Activated CD8-positive, alpha-beta T cell treated with anti-CD3 and anti-CD28 coated beads for 36 hours (primary cell): Measurements from ENCODE around the gene DYDC1. TPM values are rescaled to one million over a fixed set of nuclear protein-coding genes. Genes with fewer than 3 reads are reported as not detected.

Source experiments
- ATAC-seq: fragments of 200-7000 bp; cut with Tn5 transposase; one replicate; pipeline ENCODE4 v1.10.0; 2021; ENCODE audit warnings: mild to moderate bottlenecking, moderate library complexity
- CTCF ChIA-PET: fragments of 350-600 bp; sonication (Branson Sonifier 250); formaldehyde crosslinking; loops from one replicate; lab custom pipeline; 2021; ENCODE audit warnings: antibody characterized with exemption; lab: Charles Lee
- POLR2A ChIA-PET: fragments of 350-600 bp; sonication (Branson Sonifier 250); formaldehyde crosslinking; loops from one replicate; lab custom pipeline; 2021; ENCODE audit warnings: antibody characterized with exemption; lab: Charles Lee
- DNase-seq: peaks from one replicate; pipeline ENCODE4 v3.0.0-alpha.2; 2020
- H3K27ac Mint-ChIP-seq: one replicate; pipeline ENCODE4 v1.8.0; 2021; ENCODE audit warnings: mild to moderate bottlenecking, mixed read lengths
- H3K27me3 Mint-ChIP-seq: one replicate; pipeline ENCODE4 v1.8.0; 2021; ENCODE audit warnings: mixed read lengths
- H3K36me3 Mint-ChIP-seq: one replicate; pipeline ENCODE4 v1.8.0; 2021; ENCODE audit warnings: low read depth, mixed read lengths
- H3K4me1 Mint-ChIP-seq: one replicate; pipeline ENCODE4 v1.8.0; 2021; ENCODE audit warnings: low read depth, mixed read lengths
- H3K4me3 Mint-ChIP-seq: one replicate; pipeline ENCODE4 v1.8.0; 2021; ENCODE audit warnings: mild to moderate bottlenecking, moderate library complexity, mixed read lengths
- H3K9me3 Mint-ChIP-seq: one replicate; pipeline ENCODE4 v1.8.0; 2021; ENCODE audit warnings: mixed read lengths
- intact Hi-C: fragments of 100-400 bp; cut with micrococcal nuclease; formaldehyde crosslinking; loops from one replicate; pipeline ENCODE4 v1.10.0; 2022
- total RNA-seq, 2 experiments: library from RNA; stranded (reverse); gene quantifications; one replicate each; pipeline ENCODE4 v1.2.3, GENCODE V29; 2021
- TF ChIP-seq, protein P1 (sequence below): fragments of 200-600 bp; IDR thresholded peaks from one replicate; pipeline ENCODE4 v1.8.0; 2022; ENCODE audit warnings: antibody characterized with exemption, mild to moderate bottlenecking

DYDC1 gene
- total RNA-seq, 2 experiments from 2014 or later: not detected

DNA sequence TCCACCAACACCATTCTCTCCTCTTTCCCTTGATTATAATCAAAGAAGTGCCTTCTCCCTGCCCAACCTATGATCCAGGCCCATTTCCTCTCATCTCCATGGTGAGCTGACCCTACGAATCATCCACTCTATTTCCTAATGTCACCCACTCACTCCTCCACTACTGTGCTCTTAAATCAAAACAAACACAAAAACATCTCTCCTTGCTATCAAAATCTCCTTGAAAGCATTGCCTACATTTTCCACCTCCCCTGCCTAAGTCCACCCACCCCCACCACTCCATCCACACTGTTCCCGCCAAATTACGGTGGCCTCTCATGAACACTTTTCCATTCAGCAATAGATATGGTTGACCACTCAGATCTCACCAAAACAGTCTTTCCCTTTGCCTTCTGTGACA lies 5.3 kb downstream of the DYDC1 start:
- intact Hi-C loops: no loop called here
- Mint-ChIP-seq H3K27me3 (peaks cover 23% of the 10 kb centered on the region), H3K4me3 (no peak overlapping the region), H3K4me1 (peaks cover 2% of the 10 kb centered on the region), H3K36me3 (no peaks in the 10 kb centered on the region), H3K27ac (no peak overlapping the region), H3K9me3 (no peaks in the 10 kb centered on the region)
- TF ChIP-seq, protein P1, sequence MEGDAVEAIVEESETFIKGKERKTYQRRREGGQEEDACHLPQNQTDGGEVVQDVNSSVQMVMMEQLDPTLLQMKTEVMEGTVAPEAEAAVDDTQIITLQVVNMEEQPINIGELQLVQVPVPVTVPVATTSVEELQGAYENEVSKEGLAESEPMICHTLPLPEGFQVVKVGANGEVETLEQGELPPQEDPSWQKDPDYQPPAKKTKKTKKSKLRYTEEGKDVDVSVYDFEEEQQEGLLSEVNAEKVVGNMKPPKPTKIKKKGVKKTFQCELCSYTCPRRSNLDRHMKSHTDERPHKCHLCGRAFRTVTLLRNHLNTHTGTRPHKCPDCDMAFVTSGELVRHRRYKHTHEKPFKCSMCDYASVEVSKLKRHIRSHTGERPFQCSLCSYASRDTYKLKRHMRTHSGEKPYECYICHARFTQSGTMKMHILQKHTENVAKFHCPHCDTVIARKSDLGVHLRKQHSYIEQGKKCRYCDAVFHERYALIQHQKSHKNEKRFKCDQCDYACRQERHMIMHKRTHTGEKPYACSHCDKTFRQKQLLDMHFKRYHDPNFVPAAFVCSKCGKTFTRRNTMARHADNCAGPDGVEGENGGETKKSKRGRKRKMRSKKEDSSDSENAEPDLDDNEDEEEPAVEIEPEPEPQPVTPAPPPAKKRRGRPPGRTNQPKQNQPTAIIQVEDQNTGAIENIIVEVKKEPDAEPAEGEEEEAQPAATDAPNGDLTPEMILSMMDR: no peak
- DNase-seq (no peak), ATAC-seq (no peak)
- POLR2A ChIA-PET: interaction anchor here (1.2 kb wide), 1 partner anchor 32 kb away, joined by 3 read pairs; no protein-coding TSS in a partner anchor
- CTCF ChIA-PET: no interaction called here

DNA sequence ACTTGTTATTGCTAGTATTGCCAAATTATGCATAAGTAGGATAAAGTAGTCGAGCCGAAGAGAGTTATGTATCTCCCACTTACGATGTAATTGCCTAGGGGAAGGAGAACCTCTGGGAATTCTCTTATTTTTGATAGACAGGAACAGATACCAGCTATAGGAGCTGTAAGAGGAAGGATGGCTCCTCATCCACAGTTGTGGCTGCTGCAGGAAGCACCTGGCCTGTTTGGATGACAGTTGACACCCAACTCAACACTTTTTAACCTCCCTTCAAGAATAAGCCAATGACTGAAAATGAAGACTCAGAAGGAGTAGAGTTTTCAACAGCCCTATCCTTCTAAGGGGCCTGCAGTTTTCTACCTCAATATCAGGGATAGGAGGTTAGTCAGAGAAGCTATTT lies 6.3 kb downstream of the DYDC1 start:
- Mint-ChIP-seq H3K4me3 (no peak overlapping the region), H3K27ac (no peak overlapping the region), H3K27me3 (peaks cover 19% of the 10 kb centered on the region), H3K36me3 (no peaks in the 10 kb centered on the region), H3K9me3 (no peaks in the 10 kb centered on the region), H3K4me1 (no peaks in the 10 kb centered on the region)
- intact Hi-C loops: no loop called here
- POLR2A ChIA-PET: interaction anchor here (1.2 kb wide), 1 partner anchor 33 kb away, joined by 3 read pairs; no protein-coding TSS in a partner anchor
- DNase-seq (no peak), ATAC-seq (no peak)
- CTCF ChIA-PET: no interaction called here
- TF ChIP-seq, protein P1: no peak

DNA sequence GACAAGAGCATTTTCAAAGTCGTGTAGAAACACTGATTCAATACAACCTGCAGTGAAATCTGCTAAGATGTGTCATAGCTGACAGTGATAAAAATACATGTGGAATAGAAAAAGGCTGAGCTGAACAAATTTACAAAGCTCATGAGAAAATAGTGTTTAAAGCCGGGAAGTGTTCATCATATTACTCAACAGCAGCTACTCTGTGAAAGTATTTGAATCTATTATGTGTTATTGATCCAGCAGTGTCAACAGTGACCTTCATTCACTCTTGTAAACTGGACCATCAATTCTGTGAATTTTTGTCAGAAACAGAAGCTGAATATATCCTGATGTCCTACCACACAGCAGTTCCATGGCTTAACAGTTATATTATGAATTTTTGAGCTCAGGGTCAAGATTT lies 11.6 kb downstream of the DYDC1 start:
- no peaks in the 10 kb centered on the region for H3K4me1 Mint-ChIP-seq
- DNase-seq (no peak), ATAC-seq (no peak)
- CTCF ChIA-PET: interaction anchor here (1.2 to 1.3 kb wide), 2 partner anchors 38 to 251 kb away, joined by 3 read pairs; no protein-coding TSS in a partner anchor
- POLR2A ChIA-PET: no interaction called here
- intact Hi-C loops: no loop called here
- peaks cover 5% of the 10 kb centered on the region for H3K27me3 Mint-ChIP-seq
- no peaks in the 10 kb centered on the region for H3K36me3 Mint-ChIP-seq
- H3K27ac Mint-ChIP-seq: no peak overlapping the region
- TF ChIP-seq, protein P1: no peak
- H3K9me3 Mint-ChIP-seq: no peaks in the 10 kb centered on the region
- no peak overlapping the region for H3K4me3 Mint-ChIP-seq

DNA sequence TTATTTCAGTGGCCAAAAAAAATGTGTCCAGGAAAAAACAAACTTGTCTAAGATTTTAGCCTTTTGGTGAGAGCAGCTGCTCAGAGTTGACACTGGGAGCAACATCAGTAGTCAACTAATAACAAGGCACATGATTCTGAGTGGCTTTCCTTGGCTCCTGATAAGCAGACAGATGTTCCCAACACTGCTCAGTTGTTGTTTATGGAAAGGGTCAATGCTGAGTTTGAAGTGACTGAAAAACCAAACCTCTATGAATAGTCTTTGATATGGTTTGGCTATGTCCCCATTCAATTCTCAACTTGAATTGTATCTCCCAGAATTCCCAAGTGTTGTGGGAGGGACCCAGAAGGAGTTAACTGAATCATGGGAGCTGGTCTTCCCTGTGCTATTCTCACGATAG lies 12.3 kb downstream of the DYDC1 start:
- TF ChIP-seq, protein P1: no peak
- intact Hi-C loops: no loop called here
- ChIA-PET CTCF (interaction anchor here (1.2 kb wide), 1 partner anchor 39 kb away, joined by 3 read pairs; no protein-coding TSS in a partner anchor), POLR2A (no interaction called here)
- Mint-ChIP-seq H3K4me1 (no peaks in the 10 kb centered on the region), H3K9me3 (no peaks in the 10 kb centered on the region), H3K27ac (no peak overlapping the region), H3K4me3 (no peak overlapping the region), H3K27me3 (peaks cover 5% of the 10 kb centered on the region), H3K36me3 (no peaks in the 10 kb centered on the region)
- ATAC-seq (no peak), DNase-seq (no peak)

DNA sequence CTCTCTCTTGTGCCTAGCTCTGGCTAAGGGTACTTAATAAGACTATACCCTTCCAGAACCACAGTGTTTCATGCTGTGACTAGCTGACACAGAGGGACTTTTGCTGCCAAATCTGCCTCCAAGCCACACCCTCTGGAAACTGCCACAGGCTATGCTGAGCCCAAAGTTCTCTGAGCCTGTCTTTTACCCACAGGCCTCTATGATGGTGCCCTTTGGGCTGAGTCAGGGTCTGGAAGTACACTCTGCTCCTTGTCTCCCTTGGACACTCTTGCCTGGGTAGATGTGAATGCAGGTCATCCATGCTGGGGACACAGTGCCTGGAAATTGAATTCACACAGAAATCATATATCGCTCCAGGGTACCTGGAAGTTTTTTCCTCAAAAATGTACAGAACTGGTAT lies 22.6 kb downstream of the DYDC1 start:
- no peak overlapping the region for H3K4me3 Mint-ChIP-seq
- H3K27ac Mint-ChIP-seq: no peak overlapping the region
- no peaks in the 10 kb centered on the region for H3K4me1 Mint-ChIP-seq
- ChIA-PET POLR2A (no interaction called here), CTCF (interaction anchor here (1.0 kb wide), 1 partner anchor 11 kb away, joined by 3 read pairs; no protein-coding TSS in a partner anchor)
- intact Hi-C loops: no loop called here
- peaks cover 6% of the 10 kb centered on the region for H3K27me3 Mint-ChIP-seq
- TF ChIP-seq, protein P1: no peak
- DNase-seq: no peak
- H3K9me3 Mint-ChIP-seq: no peaks in the 10 kb centered on the region
- no peak for ATAC-seq
- H3K36me3 Mint-ChIP-seq: no peaks in the 10 kb centered on the region
